Activated T-helper 2 cell treated with anti-CD3 and anti-CD28 coated beads, Interferon-gamma antibody, Interleukin-2, Interleukin-4, amounts not matched to agents 10 μg/mL and 5 μg/mL and 100 μg/mL, durations not matched to agents 14 hours and 24 hours and 36 hours (primary cell): Measurements from ENCODE around the gene UGT1A1. TPM values are rescaled to one million over a fixed set of nuclear protein-coding genes. Genes with fewer than 3 reads are reported as not detected.
"Not testable (repeated sequence)": the region's sequence is repeated elsewhere in the genome, so short reads cannot be mapped to it uniquely, and the experiment has no call there.

Source experiments
- DNase-seq: peaks from one replicate; pipeline ENCODE4 v3.0.0; 2021; ENCODE audit warnings: low spot score
- H3K27ac Mint-ChIP-seq: one replicate; pipeline ENCODE4 v1.8.0; 2021; ENCODE audit warnings: mixed read lengths
- H3K27me3 Mint-ChIP-seq: one replicate; pipeline ENCODE4 v1.8.0; 2021; ENCODE audit warnings: low read depth, mixed read lengths
- H3K36me3 Mint-ChIP-seq: one replicate; pipeline ENCODE4 v1.8.0; 2021; ENCODE audit warnings: low read depth, mixed read lengths
- H3K4me1 Mint-ChIP-seq: one replicate; pipeline ENCODE4 v1.8.0; 2021; ENCODE audit warnings: low read depth, mixed read lengths
- H3K4me3 Mint-ChIP-seq: one replicate; pipeline ENCODE4 v1.8.0; 2021; ENCODE audit warnings: low read depth, mild to moderate bottlenecking, moderate library complexity, mixed read lengths
- H3K9me3 Mint-ChIP-seq: one replicate; pipeline ENCODE4 v1.8.0; 2021; ENCODE audit warnings: mixed read lengths
- intact Hi-C: fragments of 100-400 bp; cut with micrococcal nuclease; formaldehyde crosslinking; loops from one replicate; pipeline ENCODE4 v1.15.1; 2023
- total RNA-seq: library from RNA; stranded (reverse); gene quantifications from 2 replicates; pipeline ENCODE4 v1.2.3, GENCODE V29; 2022

UGT1A1 gene
- total RNA-seq, 1 donor from 2014 or later = not detected

- H3K27ac Mint-ChIP-seq, H3K27me3 Mint-ChIP-seq, DNase-seq, H3K4me3 Mint-ChIP-seq, H3K36me3 Mint-ChIP-seq, intact Hi-C loops, H3K4me1 Mint-ChIP-seq: not testable (repeated sequence)
- H3K9me3 Mint-ChIP-seq = peaks cover 10% of the 10 kb centered on the region
Measured at GRCh38 chr2:233745838-233746237, 14.2 kb upstream of the UGT1A1 start.

- peaks cover 6% of the 10 kb centered on the region for H3K27me3 Mint-ChIP-seq
- peaks cover 18% of the 10 kb centered on the region for H3K9me3 Mint-ChIP-seq
- H3K4me1 Mint-ChIP-seq = no peaks in the 10 kb centered on the region
- intact Hi-C loops = no loop called here
- DNase-seq = no peak
- H3K4me3 Mint-ChIP-seq = no peak overlapping the region
- no peak overlapping the region for H3K27ac Mint-ChIP-seq
- H3K36me3 Mint-ChIP-seq = no peaks in the 10 kb centered on the region
Measured at GRCh38 chr2:233746475-233747282, 13.4 kb upstream of the UGT1A1 start.

GRCh38 chr2:233747283-233747544 lies 12.9 kb upstream of the UGT1A1 start:
- H3K27me3 Mint-ChIP-seq = peaks cover 6% of the 10 kb centered on the region
- DNase-seq = no peak
- H3K27ac Mint-ChIP-seq = no peak overlapping the region
- H3K9me3 Mint-ChIP-seq = peaks cover 21% of the 10 kb centered on the region
- no peaks in the 10 kb centered on the region for H3K4me1 Mint-ChIP-seq
- H3K4me3 Mint-ChIP-seq = no peak overlapping the region
- H3K36me3 Mint-ChIP-seq = no peaks in the 10 kb centered on the region
- intact Hi-C loops = no loop called here

GRCh38 chr2:233750689-233751088 lies 9.4 kb upstream of the UGT1A1 start:
- H3K36me3 Mint-ChIP-seq, H3K4me3 Mint-ChIP-seq, H3K4me1 Mint-ChIP-seq, DNase-seq, H3K27ac Mint-ChIP-seq, intact Hi-C loops, H3K27me3 Mint-ChIP-seq: not testable (repeated sequence)
- peaks cover 21% of the 10 kb centered on the region for H3K9me3 Mint-ChIP-seq

- DNase-seq, H3K27ac Mint-ChIP-seq, H3K36me3 Mint-ChIP-seq, intact Hi-C loops, H3K4me1 Mint-ChIP-seq, H3K4me3 Mint-ChIP-seq, H3K27me3 Mint-ChIP-seq: not testable (repeated sequence)
- H3K9me3 Mint-ChIP-seq = peaks cover 21% of the 10 kb centered on the region
Measured at GRCh38 chr2:233751212-233752009, 8.7 kb upstream of the UGT1A1 start.

GRCh38 chr2:233754872-233755611 lies 5.0 kb upstream of the UGT1A1 start:
- no peak for DNase-seq
- Mint-ChIP-seq H3K4me3 (no peak overlapping the region), H3K27me3 (no peaks in the 10 kb centered on the region), H3K36me3 (no peaks in the 10 kb centered on the region), H3K4me1 (no peaks in the 10 kb centered on the region), H3K9me3 (peaks cover 15% of the 10 kb centered on the region), H3K27ac (no peak overlapping the region)
- intact Hi-C loops = no loop called here

GRCh38 chr2:233756429-233757081 lies 3.5 kb upstream of the UGT1A1 start:
- no peaks in the 10 kb centered on the region for H3K36me3 Mint-ChIP-seq
- no peak overlapping the region for H3K27ac Mint-ChIP-seq
- no peak overlapping the region for H3K4me3 Mint-ChIP-seq
- no peaks in the 10 kb centered on the region for H3K27me3 Mint-ChIP-seq
- DNase-seq = no peak
- no peaks in the 10 kb centered on the region for H3K4me1 Mint-ChIP-seq
- H3K9me3 Mint-ChIP-seq = peaks cover 5% of the 10 kb centered on the region
- intact Hi-C loops = no loop called here

GRCh38 chr2:233758141-233758540 lies 1.9 kb upstream of the UGT1A1 start:
- no peaks in the 10 kb centered on the region for H3K27me3 Mint-ChIP-seq
- no peaks in the 10 kb centered on the region for H3K36me3 Mint-ChIP-seq
- no peak for DNase-seq
- no peaks in the 10 kb centered on the region for H3K9me3 Mint-ChIP-seq
- intact Hi-C loops = no loop called here
- H3K27ac Mint-ChIP-seq = no peak overlapping the region
- no peak overlapping the region for H3K4me3 Mint-ChIP-seq
- H3K4me1 Mint-ChIP-seq = no peaks in the 10 kb centered on the region

GRCh38 chr2:233758849-233759248 lies 1.2 kb upstream of the UGT1A1 start:
- H3K27me3 Mint-ChIP-seq = peaks cover 4% of the 10 kb centered on the region
- no peak for DNase-seq
- no peaks in the 10 kb centered on the region for H3K36me3 Mint-ChIP-seq
- H3K4me3 Mint-ChIP-seq = no peak overlapping the region
- no peaks in the 10 kb centered on the region for H3K4me1 Mint-ChIP-seq
- H3K27ac Mint-ChIP-seq = no peak overlapping the region
- intact Hi-C loops = no loop called here
- no peaks in the 10 kb centered on the region for H3K9me3 Mint-ChIP-seq

GRCh38 chr2:233761040-233761769 lies 1.1 kb downstream of the UGT1A1 start:
- Mint-ChIP-seq H3K9me3 (no peaks in the 10 kb centered on the region), H3K27me3 (peaks cover 6% of the 10 kb centered on the region), H3K36me3 (no peaks in the 10 kb centered on the region), H3K27ac (no peak overlapping the region), H3K4me3 (no peak overlapping the region), H3K4me1 (peaks cover 3% of the 10 kb centered on the region)
- intact Hi-C loops = no loop called here
- no peak for DNase-seq

GRCh38 chr2:233764264-233764663 lies 4.2 kb downstream of the UGT1A1 start:
- H3K27me3 Mint-ChIP-seq = peaks cover 6% of the 10 kb centered on the region
- DNase-seq = no peak
- no peak overlapping the region for H3K4me3 Mint-ChIP-seq
- H3K9me3 Mint-ChIP-seq = no peaks in the 10 kb centered on the region
- no peaks in the 10 kb centered on the region for H3K36me3 Mint-ChIP-seq
- H3K4me1 Mint-ChIP-seq = peaks cover 3% of the 10 kb centered on the region
- no peak overlapping the region for H3K27ac Mint-ChIP-seq
- intact Hi-C loops = no loop called here

- intact Hi-C loops = no loop called here
- H3K27me3 Mint-ChIP-seq = peaks cover 6% of the 10 kb centered on the region
- H3K27ac Mint-ChIP-seq = no peak overlapping the region
- no peak overlapping the region for H3K4me3 Mint-ChIP-seq
- DNase-seq = no peak
- H3K36me3 Mint-ChIP-seq = no peaks in the 10 kb centered on the region
- H3K9me3 Mint-ChIP-seq = no peaks in the 10 kb centered on the region
- peaks cover 3% of the 10 kb centered on the region for H3K4me1 Mint-ChIP-seq
Measured at GRCh38 chr2:233764761-233765160, 4.7 kb downstream of the UGT1A1 start.
